HG03175 (cell line): ENCODE results near the gene CWC27.
"Not testable (repeated sequence)": the region's sequence is repeated elsewhere in the genome, so short reads cannot be mapped to it uniquely, and the experiment has no call there.

Experiments used
- ATAC-seq: cut with Tn5 transposase; IDR thresholded peaks from one replicate; pipeline ENCODE4 v1.9.1; 2021; ENCODE audit warnings: mild to moderate bottlenecking, moderate library complexity; ENCODE audit not compliant: unreplicated experiment

CWC27 gene

GRCh38 chr5:64836786-64837185 lies 68.1 kb downstream of the CWC27 start:
- no peak for ATAC-seq

DNA sequence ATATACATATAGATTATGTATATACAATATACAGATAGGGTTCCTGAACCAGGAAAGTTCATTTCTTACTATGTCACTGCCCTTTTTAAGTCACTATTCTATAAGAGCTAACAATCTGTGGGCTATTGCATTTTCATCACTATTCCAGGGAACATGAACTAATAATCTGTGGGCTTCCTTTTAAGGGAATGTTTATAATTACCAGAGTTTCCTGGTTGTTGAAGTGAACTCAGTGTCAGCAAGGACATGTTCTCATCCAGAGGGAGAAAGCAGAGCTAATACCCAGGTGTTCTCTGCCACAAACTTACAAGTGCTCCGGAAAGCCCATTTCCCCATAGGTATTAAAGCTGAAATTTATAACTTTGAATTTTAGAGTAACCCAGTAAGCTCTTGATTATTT lies 69.6 kb downstream of the CWC27 start:
- no peak for ATAC-seq

DNA sequence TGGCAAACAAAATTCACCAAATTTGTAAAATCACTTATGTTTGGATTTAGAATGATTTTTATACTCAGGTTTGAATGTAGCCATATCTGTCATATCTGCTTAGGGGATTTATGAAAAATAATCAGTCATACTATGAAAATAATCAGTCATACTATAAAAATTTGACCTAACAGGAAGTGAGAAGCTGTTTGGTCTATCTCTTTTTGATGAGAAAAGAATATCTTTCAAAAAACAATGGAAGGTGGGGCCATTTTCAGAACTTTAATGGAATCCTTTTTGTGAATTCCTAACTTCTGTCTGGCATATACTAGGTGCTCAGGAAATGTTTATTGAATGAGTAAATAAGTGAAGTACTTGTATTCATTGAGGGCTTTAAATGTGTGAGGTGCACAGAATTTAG lies 70.1 kb downstream of the CWC27 start:
- ATAC-seq = no peak

GRCh38 chr5:64839936-64840335 lies 71.2 kb downstream of the CWC27 start:
- no peak for ATAC-seq

- ATAC-seq = no peak
Measured at GRCh38 chr5:64840958-64841357, 72.2 kb downstream of the CWC27 start.

DNA sequence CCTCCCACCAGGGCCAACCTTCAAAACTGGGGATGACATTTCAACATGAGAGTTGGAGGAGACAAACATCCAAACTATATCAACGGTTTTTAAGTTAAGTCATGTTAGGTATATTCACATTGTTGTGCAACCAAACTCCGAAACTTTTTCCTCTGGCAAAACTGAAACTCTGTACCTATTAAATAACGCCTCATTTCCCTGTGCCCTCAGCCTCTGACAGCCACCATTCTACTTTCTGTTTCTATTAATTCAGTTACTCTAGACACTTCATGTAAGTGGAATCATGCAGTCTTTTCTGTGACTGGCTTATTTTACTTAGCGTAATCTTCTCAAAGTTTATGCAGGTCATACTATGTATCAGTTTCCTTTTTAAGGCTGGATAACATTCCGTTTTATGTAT lies 85.0 kb downstream of the CWC27 start:
- no peak for ATAC-seq

DNA sequence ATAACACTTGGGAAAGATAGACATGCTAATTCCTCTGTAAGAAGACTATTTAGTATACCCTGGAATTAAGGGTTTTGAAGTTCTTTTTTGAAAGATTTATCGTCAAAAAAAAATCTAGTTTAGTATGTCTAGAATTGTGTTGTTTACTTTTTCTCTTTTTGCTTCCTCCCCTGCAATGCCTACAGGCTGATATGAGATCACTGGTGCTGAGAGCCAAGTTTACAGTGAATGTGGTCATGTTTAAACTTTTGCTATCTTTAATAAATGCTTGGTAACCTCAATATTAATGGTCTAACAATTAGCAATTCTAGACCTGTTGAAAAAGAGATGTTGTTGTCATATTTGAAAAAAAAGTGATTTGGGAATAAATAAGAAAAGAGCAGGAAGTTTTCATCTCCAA lies 86.1 kb downstream of the CWC27 start:
- ATAC-seq = no peak

- ATAC-seq = no peak
Measured at GRCh38 chr5:64859881-64860280, 91.2 kb downstream of the CWC27 start.

DNA sequence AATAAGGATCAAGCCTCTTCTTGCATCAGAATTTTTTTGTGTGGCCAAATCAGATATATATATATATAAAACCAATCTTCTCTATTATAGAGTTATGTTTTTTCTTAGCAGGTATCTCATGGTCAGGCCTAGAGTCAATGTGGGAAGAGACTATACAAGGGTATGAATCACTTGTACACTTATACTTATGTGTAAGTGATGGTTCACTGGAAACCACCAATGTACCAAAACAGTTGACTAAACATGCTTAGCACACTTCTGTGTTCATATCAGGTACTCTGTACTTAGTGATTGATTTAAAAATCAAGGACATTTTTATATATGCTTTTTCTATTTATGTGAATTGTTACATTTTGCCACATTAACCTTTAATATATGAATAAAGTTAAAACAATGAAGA lies 92.6 kb downstream of the CWC27 start:
- ATAC-seq = no peak

DNA sequence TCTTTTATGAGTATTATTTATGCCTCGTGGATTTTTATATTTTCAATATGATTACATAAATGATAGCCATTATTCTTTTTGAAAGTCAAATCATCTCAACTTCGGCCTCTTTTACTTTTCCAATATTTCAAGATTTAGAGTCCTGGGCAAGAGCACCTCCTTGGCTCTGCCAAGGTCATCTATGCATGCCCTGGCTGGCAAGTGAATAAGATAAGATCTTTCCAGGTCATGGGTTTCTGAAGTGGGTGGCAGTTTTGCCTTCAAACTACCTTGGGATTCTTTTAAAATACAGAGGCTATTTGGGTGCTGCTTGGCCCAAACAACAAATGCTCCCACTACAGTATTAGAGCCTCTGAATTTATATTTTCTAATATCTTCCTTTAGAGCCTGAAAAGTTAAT lies 95.4 kb downstream of the CWC27 start:
- no peak for ATAC-seq

GRCh38 chr5:64865662-64866061 lies 96.9 kb downstream of the CWC27 start:
- no peak for ATAC-seq

- no peak for ATAC-seq
Measured at GRCh38 chr5:64869419-64869818, 100.7 kb downstream of the CWC27 start.

DNA sequence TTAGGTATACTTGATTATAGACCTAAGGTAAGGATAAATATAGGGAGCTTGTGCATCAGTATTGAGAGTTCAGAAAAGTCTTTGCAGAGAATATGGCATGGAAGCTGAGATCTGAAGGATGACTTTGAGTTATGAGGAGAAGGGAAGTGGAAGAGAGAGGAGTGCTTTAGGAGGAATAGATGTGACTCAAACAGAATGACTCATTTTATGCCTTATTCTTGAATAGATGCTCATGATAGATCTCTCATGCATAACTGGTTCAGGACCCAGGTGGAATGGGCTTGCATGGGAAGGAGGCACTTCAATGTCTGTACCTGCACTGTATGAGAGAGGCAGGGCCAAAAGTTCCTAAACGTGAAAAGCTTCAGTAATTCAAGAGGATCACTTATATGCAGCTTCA lies 103.3 kb downstream of the CWC27 start:
- ATAC-seq = no peak

DNA sequence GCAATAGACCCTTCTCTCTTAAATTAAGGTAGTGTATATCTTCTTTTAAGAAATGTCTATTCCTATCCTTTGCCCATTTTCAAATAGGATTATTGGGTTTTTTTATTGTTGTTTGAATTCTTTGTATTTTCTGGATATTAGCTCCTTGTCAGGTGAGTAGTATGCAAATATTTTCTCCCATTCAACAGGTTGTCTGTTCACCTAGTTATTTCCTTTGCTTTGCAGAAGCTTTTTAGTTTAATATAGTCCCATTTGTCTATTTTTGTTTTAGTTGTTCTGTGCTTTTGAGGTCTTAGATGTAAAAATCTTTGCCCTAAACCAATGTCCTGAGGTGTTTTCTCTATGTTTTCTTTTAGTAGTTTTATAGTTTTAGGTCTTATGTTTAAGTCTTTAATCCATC lies 104.7 kb downstream of the CWC27 start:
- ATAC-seq = no peak

GRCh38 chr5:64874753-64875152 lies 106.0 kb downstream of the CWC27 start:
- ATAC-seq = no peak

DNA sequence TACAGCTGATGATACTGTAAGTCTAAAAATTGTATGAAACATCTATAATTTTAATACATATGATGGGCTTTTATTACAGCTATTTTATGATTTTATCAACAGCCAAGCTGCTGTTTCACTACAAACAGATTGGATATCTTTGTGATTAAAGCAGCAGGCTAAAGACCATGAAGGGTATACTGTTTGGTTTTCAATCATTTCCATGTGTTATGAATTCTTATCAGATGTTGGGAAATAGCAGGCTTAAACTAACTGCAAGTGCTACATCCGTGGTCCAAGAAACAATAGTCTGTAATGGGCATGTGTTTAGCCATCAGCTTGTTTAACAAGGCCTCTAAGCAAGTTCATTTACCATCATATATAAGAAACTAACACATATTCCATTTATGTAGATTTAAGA lies 107.5 kb downstream of the CWC27 start:
- no peak for ATAC-seq

GRCh38 chr5:64880821-64881220 lies 112.1 kb downstream of the CWC27 start:
- ATAC-seq = no peak

GRCh38 chr5:64883912-64884311 lies 115.2 kb downstream of the CWC27 start:
- ATAC-seq = no peak

GRCh38 chr5:64884541-64884940 lies 115.8 kb downstream of the CWC27 start:
- ATAC-seq = no peak

- ATAC-seq = no peak
Measured at GRCh38 chr5:64887910-64888309, 119.2 kb downstream of the CWC27 start.

DNA sequence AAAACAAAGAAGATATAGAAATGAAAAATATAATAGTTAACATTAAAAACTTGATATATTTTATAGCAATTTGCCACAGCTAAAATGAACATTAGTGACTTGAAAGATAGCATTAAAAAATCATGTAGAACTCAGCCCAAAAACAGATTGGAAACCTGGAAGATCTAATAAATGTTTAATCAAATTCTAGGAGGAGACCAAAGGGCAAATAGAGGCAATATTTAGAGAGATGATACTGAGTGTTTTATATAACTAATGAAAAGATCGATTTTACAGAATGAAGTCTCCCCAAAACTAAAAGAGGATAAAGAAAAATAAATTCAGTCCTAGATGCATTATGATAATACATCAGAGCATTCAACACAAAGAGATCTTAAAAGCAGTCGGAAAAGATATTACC lies 127.0 kb downstream of the CWC27 start:
- ATAC-seq = no peak

DNA sequence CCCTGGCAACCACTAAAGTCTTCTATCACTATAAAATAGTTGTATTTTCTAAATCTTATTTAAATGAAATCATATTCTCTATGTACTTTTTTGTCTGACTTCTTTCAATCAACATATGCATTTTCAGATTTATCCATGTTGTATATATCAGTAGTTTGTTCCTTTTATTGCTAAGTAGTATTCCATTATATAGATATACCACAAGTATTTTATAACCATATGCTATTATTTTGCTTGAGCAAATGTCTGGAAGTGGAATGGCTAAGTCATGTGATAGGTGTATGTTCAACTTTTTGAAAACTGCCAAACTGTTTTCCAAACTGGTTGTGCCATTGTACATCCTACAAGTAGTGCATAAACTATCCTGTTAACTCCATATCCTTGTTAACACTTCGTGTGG lies 131.1 kb downstream of the CWC27 start:
- no peak for ATAC-seq

- no peak for ATAC-seq
Measured at GRCh38 chr5:64900618-64901017, 131.9 kb downstream of the CWC27 start.

DNA sequence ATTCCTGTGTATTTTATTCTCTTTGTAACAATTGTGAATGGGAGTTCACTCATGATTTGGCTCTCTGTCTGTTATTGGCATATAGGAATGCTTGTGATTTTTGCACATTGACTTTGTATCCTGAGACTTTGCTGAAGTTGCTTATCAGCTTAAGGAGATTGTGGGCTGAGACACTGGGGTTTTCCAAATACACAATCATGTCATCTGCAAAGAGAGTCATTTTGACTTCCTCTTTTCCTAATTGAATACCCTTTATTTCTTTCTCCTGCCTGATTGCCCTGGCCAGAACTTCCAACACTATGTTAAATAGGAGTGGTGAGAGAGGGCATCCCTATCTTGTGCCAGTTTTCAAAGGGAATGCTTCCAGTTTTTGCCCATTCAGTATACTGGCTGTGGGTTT lies 138.7 kb downstream of the CWC27 start:
- not testable (repeated sequence) for ATAC-seq
